Head of caudate nucleus (tissue), 42 donors: Measurements from ENCODE around the gene AFAP1L1.

Experiments
- DNase-seq, 42 donors: peaks; one replicate each; pipeline versions ENCODE4 v3.0.0 to v3.0.0-alpha.2; 2020 to 2021; ENCODE audit warnings: mixed read lengths in 7 of 42
- intact Hi-C: fragments of 100-400 bp; cut with DNase I; formaldehyde crosslinking; loops from one replicate; pipeline ENCODE4 v1.15.0; 2022

Gene AFAP1L1

GRCh38 chr5:149280802-149281201, 9.1 kb downstream of the AFAP1L1 start:
- no peak for DNase-seq
- intact Hi-C loops = no loop called here

- DNase-seq = no peak
- intact Hi-C loops = no loop called here
Measured at GRCh38 chr5:149282027-149282965, 10.6 kb downstream of the AFAP1L1 start.

- no peak for DNase-seq
- intact Hi-C loops = no loop called here
Measured at GRCh38 chr5:149282966-149283332, 11.3 kb downstream of the AFAP1L1 start.

GRCh38 chr5:149283626-149284480, 12.2 kb downstream of the AFAP1L1 start:
- intact Hi-C loops = no loop called here
- DNase-seq = no peak

- no peak for DNase-seq
- intact Hi-C loops = no loop called here
Measured at GRCh38 chr5:149284501-149284900, 12.8 kb downstream of the AFAP1L1 start.

GRCh38 chr5:149285153-149285552, 13.5 kb downstream of the AFAP1L1 start:
- intact Hi-C loops = no loop called here
- DNase-seq = no peak

GRCh38 chr5:149288436-149288835, 16.8 kb downstream of the AFAP1L1 start:
- no peak for DNase-seq
- intact Hi-C loops = no loop called here

GRCh38 chr5:149289301-149289700, 17.6 kb downstream of the AFAP1L1 start:
- intact Hi-C loops = no loop called here
- DNase-seq = no peak

GRCh38 chr5:149294872-149295829, 23.5 kb downstream of the AFAP1L1 start:
- DNase-seq = no peak
- intact Hi-C loops = no loop called here

GRCh38 chr5:149297340-149298025, 25.8 kb downstream of the AFAP1L1 start:
- DNase-seq = no peak
- intact Hi-C loops = no loop called here

- intact Hi-C loops = no loop called here
- DNase-seq = no peak
Measured at GRCh38 chr5:149298163-149298562, 26.5 kb downstream of the AFAP1L1 start.

- DNase-seq = no peak
Measured at GRCh38 chr5:149298842-149299404, 27.3 kb downstream of the AFAP1L1 start.

GRCh38 chr5:149299451-149300054, 27.9 kb downstream of the AFAP1L1 start:
- no peak for DNase-seq
- intact Hi-C loops = no loop called here

More at GRCh38 chr5:149298842-149299404, 27.3 kb downstream of the AFAP1L1 start:
- intact Hi-C loops = no loop called here

GRCh38 chr5:149300441-149300840, 28.8 kb downstream of the AFAP1L1 start:
- DNase-seq = no peak
- intact Hi-C loops = no loop called here

GRCh38 chr5:149301049-149301743, 29.5 kb downstream of the AFAP1L1 start:
- no peak for DNase-seq
- intact Hi-C loops = no loop called here

GRCh38 chr5:149301744-149302380, 30.2 kb downstream of the AFAP1L1 start:
- intact Hi-C loops = no loop called here

GRCh38 chr5:149302641-149303040, 31.0 kb downstream of the AFAP1L1 start:
- intact Hi-C loops = no loop called here
- no peak for DNase-seq

More at GRCh38 chr5:149301744-149302380, 30.2 kb downstream of the AFAP1L1 start:
- DNase-seq = no peak
